Epithelial cell of prostate (primary cell): ENCODE measurements around the gene PDGFD.

Experiments used
- DNase-seq: peaks from one replicate; pipeline ENCODE4 v3.0.0-alpha.2; 2011; ENCODE audit warnings: low read depth, low spot score
- H3K27ac ChIP-seq: fragments of 450-650 bp; 2 replicates; pipeline ENCODE4 v1.5.1; 2017; ENCODE audit warnings: mild to moderate bottlenecking

Gene PDGFD

GRCh38 chr11:103898577-103899336, 265.2 kb downstream of the PDGFD start:
- H3K27ac ChIP-seq, result no peak overlapping the region
- DNase-seq, result no peak

DNA sequence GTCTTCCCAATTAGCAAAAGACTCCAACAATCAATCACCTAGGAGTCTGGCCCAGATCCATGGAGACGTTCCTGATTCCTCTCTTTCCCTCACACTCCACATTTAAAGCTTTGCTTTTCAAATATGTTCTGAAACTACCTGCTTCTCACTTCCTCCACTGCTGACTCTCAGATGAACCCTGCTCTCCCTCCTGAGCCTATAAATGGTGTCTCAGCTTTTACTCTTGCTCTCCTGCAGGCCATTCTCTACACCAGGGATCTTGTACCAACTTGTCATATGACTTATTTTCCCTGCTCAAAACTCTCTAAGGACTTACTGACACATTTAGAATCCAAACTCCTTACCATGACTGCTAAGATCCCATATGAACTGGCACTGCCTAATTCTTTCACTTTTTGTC, 265.9 kb downstream of the PDGFD start:
- H3K27ac ChIP-seq, result no peak overlapping the region
- no peak for DNase-seq

- DNase-seq, result no peak
These were observed 266.6 kb downstream of the PDGFD start for GRCh38 chr11:103897160-103897936.

GRCh38 chr11:103895106-103895505, 268.8 kb downstream of the PDGFD start:
- no peak overlapping the region for H3K27ac ChIP-seq
- DNase-seq, result no peak

More at GRCh38 chr11:103897160-103897936, 266.6 kb downstream of the PDGFD start:
- H3K27ac ChIP-seq, result no peak overlapping the region

- DNase-seq, result no peak
- no peak overlapping the region for H3K27ac ChIP-seq
These were observed 269.3 kb downstream of the PDGFD start for GRCh38 chr11:103894673-103895072.

DNA sequence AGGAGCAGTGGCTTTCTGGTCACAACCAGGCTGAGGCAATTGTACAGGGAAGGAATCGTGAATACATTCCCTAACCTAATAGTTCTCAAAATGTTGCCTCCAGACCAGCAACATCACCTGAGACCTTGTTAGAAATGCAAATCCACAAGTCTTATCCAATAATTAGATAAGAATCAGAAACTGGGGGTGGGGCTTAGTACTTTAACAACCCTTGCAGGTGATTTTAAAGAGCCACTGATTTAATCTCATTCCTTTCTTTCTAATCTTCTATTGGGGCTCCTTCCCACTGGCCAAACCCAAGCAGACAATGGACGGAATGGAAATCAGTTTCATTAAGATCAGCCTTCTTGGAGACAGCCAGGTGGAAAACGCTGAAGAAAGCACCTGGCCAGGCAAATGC, 269.9 kb downstream of the PDGFD start:
- no peak for DNase-seq
- no peak overlapping the region for H3K27ac ChIP-seq

DNA sequence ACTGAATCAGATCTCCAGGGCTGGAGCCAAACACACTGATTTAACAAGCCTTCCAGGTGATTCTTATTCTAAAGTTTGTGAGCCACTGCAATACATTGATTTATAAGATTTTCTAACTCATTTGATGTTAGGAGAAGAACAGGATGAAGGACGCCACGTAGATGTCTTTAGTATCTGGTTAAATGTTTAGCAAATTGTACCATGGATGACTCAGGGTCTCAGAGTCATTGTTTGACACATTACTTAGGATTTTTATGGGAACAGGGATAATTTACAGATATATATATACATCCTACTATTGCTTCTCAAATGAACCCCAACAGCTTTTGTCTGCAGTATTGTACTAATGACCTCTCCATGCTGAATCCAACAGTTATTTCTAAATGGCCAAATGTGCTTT, 270.6 kb downstream of the PDGFD start:
- no peak overlapping the region for H3K27ac ChIP-seq
- no peak for DNase-seq

DNA sequence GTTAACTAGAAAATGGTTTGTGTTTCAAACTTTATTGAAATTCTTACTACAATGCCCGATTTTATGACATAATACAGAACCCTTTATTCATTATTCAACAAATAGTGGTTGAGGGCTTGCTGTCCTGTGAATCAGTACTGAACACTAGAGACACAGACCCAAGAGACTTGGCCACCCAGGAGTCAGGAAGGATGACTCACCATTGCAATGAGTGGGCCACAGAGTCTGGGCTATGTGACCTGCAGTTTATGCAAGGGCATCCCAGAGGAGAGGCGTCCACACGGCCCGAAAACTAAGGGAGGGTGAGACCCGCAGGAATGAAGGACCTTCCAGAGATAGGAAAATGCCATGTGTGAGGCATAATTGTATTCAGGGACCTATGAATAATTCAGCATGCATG, 271.3 kb downstream of the PDGFD start:
- no peak for DNase-seq

DNA sequence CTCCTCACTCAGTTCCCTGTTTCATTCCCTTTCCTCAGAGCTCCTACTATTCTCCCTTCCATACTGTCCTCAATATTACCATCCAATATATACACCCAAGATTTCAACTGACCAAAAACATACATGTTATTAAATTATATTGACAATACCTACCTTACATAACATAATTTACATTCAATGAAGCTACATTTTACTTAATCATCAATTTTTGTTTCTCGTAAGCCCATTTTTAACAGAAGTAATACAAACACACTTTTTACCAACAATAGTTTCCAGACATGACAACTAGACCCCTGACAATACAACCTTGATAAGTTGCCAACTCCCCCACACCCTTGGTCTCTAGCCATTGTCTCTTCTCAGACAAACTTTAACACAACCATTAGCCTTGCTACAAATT, 273.3 kb downstream of the PDGFD start:
- no peak for DNase-seq
- H3K27ac ChIP-seq, result no peak overlapping the region

More for the DNA sequence above, 271.3 kb downstream of the PDGFD start:
- H3K27ac ChIP-seq, result no peak overlapping the region

DNA sequence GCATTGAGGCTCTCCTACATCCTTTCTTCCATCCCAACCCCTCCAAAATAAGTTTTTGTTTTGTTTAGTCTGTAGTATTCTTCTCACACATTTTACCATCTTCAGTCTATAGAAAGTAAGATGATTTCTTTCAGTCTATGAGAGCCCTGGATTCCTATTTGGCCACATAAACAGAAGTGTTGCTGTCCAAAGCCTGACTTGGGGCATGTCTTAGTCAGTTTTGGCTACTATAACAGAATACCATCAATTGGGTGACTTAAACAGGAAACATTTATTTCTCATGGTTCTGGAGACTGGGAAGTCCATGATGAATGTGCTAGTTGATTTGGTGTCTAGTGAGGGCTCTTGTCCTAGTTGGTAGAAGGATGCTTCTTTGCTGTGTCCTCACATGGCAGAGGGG, 274.3 kb downstream of the PDGFD start:
- no peak overlapping the region for H3K27ac ChIP-seq
- no peak for DNase-seq

GRCh38 chr11:103888541-103888951, 275.4 kb downstream of the PDGFD start:
- H3K27ac ChIP-seq, result no peak overlapping the region
- no peak for DNase-seq

- H3K27ac ChIP-seq, result no peak overlapping the region
- no peak for DNase-seq
These were observed 276.8 kb downstream of the PDGFD start for GRCh38 chr11:103887001-103887658.

DNA sequence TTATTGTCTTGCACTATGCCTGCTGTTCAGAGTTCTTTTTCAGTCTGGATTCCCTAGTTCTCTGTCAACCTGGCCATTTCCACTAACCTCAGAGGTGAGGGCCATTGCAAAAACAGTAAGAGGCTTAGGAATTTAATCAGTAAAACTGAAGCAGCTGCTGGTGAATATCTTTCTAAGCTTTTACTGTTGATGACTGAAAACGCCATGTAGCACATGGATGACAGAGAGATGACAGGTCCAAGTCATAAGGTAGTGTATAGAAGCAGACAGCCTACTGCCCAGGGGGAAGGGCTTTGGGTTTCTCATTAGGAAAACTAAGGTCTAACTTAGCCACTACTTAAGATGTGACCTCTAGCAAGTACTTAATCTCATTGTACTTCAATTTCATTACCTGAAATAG, 280.1 kb downstream of the PDGFD start:
- DNase-seq, result no peak
- no peak overlapping the region for H3K27ac ChIP-seq

DNA sequence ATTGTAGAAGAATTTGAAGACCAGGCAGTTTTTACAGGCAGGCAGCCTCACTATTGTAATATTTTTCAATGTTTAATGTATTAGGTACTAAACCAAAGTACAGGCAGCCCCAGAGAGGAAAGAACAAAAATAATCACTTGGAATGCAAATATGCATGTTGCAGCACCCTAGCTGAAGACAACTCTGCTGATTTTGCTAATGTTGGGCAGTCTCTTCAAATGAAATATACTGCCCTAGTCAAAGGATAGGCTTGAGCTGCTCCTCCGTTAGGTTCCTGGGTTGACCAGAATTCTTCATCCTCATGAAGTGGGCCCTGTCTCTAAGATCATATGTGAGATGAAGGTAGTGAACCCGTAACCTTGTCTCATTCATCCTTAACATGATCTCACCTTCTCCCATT, 280.7 kb downstream of the PDGFD start:
- no peak overlapping the region for H3K27ac ChIP-seq

GRCh38 chr11:103881584-103881983, 282.4 kb downstream of the PDGFD start:
- no peak overlapping the region for H3K27ac ChIP-seq
- DNase-seq, result no peak

More for the DNA sequence above, 280.7 kb downstream of the PDGFD start:
- no peak for DNase-seq

GRCh38 chr11:103880968-103881367, 283.0 kb downstream of the PDGFD start:
- H3K27ac ChIP-seq, result no peak overlapping the region
- no peak for DNase-seq

GRCh38 chr11:103878646-103879045, 285.3 kb downstream of the PDGFD start:
- no peak for DNase-seq
- no peak overlapping the region for H3K27ac ChIP-seq

GRCh38 chr11:103877221-103877620, 286.7 kb downstream of the PDGFD start:
- H3K27ac ChIP-seq, result no peak overlapping the region
- DNase-seq, result no peak

DNA sequence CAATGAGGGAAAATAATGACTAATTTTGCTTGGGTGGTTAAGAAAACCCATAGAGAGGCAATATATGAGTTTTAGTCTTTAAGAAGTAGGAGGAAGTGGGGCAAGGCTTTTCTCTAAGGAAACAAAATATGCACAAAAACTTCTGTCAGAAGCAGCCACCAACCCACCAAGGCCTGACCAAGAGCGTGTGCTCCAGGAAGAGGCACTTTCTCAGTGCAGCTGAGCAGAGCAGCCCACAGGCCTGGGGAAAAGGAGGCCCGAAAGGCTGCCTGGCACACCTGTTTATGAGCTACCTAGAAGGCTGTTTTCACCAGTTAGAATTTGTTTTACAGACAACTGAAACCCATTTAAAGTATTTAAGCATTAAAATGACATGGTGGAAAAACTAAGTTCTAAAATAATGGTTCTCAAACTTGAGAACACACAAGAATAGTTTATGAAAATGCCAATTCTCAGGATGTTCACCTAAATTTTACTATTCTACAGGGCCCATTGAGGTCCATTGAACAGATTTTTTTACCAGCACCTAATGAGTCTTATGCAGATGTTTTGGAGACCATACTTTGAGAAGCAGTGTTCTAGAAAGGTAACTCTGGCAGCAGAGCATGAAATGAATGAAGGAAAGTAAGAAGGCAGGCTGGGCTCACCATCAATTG, 288.0 kb downstream of the PDGFD start:
- no peak overlapping the region for H3K27ac ChIP-seq
- DNase-seq, result no peak

GRCh38 chr11:103872748-103873147, 291.2 kb downstream of the PDGFD start:
- no peak for DNase-seq
- no peak overlapping the region for H3K27ac ChIP-seq
